Activated T-cell treated with anti-CD3 and anti-CD28 coated beads, Interleukin-2, amount 50 U/mL, for 48 hours (primary cell): ENCODE data around the gene MINAR2.

Source experiments
- DNase-seq, 2 experiments: peaks; one replicate each; pipeline ENCODE4 v3.0.0-alpha.2; 2020

The MINAR2 gene

GRCh38 chr5:129773376-129773775, 25.5 kb downstream of the MINAR2 start:
- DNase-seq = no peak

- DNase-seq = no peak
These were observed 33.7 kb downstream of the MINAR2 start for GRCh38 chr5:129781594-129781993.

DNA sequence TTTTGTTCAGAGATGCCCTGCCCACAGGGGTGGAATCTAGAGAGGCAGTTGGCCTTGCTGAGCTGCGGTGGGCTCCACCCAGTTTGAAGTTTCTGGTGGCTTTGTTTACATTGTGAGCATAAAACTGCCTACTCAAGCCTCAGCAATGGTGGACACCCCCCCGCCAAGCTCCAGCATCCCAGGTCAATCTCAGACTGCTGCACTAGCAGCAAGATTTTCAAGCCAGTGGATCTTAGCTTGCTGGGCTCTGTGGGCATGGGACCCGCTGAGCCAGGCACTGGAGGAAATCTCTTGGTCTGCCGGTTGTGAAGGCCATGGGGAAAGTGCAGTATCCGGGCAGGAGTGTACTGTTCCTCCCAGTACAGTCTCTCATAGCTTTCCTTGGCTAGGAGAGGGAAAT, 55.5 kb downstream of the MINAR2 start:
- no peak for DNase-seq

GRCh38 chr5:129804705-129805104, 56.8 kb downstream of the MINAR2 start:
- no peak for DNase-seq

DNA sequence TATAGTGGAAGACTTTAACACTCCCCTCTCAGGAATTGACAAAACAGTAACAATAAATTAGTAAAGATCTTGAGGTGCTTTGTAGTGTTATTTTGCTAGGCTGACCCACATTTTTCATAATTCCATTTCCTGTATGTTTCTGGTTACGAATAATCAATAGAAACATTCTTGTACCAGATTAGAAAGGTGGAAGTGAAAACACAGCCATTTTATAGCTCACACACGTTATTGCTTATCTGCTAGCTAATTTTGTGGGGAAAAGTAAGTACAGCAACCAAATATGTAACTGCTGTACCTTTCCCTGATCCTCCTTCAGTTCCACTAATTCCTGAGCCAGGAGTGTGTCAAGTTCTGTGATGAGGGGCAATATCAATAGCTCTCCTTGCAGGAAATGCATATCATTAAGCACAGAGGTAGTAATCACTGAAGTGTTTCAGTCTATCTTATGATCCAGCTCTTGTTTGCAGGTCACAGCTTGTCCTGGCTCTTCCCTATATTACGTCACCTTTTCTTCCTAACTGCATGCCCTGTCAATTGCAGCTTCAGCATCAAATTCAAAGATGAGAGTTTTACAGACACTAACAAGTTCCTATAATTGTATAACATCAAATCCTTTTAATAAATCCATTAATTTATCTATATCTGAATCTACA, 59.4 kb downstream of the MINAR2 start:
- DNase-seq = no peak
